ENCODE results near the gene ATP5F1D.

The ATP5F1D gene

DNA sequence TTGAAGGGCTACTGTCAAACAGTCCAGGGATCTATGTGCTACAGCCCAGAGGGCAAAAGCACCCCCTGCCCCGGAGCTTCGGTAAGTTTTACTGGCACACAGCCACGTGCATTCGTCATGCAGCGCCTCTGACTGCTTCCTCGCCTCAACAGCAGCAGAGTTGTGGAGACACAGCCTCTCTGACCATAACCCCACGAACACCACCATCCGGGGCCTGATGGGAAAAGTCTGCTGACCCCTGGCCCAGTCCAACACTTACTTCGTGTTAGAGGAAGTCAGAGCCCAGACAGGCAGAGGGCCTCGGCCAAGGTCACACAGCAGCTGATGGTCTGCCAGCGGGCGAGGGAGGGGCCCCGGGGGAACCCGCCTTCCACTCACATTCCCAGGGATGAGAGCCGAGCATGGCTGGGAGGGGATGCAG, 8.9 kb upstream of the ATP5F1D start:
- DNase-seq (ENCODE audit: low read depth, low spot score) = no peak

DNA sequence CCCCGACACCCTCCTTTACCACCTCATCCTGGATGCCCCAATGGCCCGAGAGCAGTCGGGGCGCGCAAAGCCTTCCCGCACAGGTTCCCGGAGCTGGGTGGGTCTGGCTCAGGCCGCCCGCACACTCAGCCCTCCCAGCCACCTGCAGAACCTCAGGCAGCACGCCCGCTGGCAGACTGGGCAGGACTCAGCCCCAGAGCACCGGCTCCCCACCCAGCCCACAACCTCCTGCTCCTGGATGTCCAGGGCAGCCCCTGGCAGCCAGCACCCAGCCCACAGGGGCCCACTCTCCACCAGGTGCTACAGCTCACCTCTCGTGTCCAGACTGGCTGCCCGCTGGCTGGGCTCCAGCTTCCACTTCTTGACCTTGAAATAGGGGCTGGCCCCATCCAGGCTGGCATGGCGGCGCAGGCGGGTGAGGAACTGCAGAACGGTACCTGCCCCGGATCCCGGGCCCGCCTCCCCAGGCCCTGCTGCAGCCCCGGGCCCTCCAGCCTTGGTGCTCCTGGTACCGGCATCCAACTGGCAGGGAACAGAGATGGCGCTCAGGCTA, 8.4 kb upstream of the ATP5F1D start:
- DNase-seq (ENCODE audit: low read depth, low spot score) = no peak

DNA sequence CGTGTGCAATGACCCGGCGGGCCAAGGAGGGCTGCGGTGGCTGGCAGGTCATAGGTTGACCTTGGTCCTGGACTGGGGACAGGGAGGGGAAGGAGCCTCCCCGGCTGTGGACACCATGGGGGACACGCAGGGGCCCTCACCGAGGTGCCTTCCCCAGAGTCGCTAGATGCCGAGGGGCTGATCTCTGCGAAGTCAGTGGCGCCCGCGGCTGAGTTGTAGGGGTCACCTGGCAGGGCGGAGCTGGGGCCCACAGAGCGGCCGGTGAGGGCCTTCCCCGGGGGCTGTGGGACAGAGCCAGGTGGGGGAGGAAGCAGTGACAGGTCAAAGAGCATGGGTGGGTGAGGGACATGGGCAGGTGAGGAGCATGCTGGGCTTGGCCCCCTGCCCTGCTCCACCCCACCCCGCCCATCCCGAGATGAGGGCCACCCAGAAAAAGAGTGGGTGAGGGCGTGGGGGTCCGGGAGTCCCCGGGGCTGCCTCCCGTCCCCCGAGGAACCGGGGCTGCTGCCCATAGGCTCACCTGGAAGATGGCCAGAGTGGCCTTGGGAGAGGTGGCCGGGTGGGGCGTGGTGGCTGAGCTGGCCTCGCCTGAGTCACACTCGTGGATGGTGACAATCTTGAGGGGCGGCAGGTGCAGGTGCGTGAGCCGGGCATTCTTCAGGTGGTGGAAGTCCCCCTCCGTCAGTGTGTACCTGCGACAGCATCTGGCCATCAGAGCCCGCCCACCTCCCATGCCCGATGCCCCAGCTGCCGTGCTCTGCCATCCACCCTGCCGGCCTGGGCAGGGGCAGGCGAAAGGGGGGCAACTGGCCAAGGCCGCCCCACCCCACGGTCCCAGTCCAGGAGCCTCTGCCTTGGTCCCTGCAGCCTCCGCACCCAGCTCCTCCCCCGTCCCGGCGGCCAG, 7.2 kb upstream of the ATP5F1D start:
- no peak for DNase-seq (ENCODE audit: low read depth, low spot score)

DNA sequence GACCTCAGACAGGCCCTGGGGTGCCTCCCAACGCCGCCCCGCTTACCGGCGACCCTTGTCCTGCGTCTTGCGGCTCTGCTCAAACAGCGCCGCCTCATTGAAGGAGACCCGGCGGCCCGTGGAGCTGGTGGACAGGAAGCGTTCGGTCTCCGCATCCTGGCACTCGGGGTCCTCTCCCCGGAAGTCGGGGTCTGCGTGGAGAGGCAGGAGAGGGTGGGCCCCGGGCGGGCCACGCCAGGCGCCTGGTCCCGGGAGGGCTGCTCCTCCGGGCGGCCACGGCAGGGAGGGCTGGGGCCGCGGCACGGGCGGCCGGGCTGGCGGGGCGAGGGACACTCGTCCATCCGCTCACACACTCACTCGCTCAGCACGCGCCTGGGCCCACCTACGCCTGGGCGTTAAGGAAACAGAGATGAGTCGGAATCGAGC, 6.6 kb upstream of the ATP5F1D start:
- no peak for DNase-seq (ENCODE audit: low read depth, low spot score)

DNA sequence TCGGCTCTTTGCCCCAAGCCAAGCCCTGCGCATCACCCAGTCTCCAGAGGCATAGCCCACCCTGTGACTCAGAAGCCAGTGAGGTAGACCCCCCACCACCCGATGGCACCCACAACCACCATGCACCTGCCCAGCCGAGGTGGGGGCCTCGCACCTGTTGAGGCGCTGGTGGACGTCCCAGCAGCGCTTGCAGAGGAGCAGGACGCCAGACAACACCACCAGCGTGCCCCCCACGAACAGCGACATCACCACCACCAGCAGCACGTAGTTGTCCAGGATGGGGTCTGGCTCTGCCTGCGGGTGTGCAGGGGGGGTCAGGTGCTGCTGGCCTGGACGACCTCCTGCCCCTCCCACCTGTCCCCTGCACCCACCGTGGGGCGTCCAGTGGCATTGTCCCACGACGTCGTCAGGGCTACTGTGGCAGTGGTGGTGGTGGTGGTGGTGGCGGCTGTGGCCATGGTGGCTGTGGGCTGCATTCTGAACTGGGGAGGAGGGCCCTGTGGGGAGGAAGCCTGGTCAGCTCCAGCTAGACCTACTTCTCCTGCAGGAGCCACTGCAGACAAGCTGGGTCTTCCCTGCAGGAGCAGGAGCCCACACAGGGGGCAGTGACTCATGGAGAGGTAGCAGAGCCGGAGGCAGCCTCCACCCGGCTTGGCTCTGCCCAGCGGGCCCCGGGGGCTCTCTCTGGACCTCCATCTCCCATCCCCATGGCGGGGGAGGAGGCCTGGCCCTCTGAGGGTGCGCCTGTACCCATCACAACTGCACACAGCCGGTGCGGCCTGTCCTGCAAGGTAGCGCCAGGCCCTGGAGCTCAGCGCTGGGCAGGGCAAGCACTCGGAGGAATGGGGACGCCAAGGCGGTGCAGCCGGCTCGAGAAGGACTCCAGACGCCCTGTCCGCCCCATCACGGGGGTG, 5.7 kb upstream of the ATP5F1D start:
- DNase-seq (ENCODE audit: low read depth, low spot score) = no peak

DNA sequence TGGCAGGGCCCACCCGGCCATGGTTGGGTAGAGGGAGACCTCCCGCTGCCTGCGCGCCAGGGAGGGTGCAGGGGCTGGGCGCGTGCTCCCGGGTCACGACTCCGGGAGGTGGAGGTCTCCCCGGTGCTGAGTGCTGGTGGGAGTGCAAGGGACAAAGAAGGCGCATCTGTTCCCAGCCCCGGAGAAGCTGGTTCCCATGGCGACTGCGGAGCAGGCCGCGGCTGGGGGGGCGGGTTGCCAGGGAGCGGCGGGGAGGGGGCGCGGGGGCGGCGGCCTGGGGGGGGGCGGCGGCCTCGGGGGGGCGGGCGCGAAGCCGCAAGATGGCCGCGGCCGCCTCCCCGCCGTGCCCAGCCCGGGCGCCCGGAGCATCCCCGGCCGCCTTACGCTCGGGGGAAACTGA, 5.0 kb upstream of the ATP5F1D start:
- DNase-seq (ENCODE audit: low read depth, low spot score) = no peak

DNA sequence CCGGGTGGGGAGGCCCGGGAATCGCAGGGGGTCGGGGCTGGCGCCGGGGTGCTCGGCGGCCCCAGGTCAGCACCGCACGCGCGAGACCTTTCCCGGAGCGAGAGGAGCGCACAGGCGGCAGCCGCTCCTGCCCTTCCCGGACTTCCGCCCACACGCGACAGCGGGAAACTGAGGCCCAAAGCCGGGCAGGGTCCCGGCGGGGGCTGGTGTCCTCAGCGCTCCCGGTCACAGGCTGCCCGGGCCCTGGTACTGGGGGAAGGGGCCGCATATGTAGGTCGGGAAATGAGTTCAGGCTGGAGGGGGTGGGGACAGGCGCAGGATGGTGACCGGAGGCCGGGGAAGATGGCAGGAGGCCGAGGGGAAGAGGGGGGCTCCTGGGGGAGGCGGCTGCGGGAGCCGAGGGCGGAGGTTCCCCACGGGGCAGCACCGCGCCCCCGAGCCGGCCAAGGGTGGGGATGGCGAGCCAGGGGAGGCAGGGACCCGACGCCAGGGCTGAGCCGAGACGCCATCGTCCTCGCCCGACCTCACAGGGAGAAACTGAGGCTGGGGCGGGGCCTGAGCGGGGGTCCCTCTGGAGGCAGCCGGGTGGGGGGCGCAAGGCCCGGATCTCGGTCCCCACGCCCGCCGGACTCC, 4.4 kb upstream of the ATP5F1D start:
- DNase-seq (ENCODE audit: low read depth, low spot score) = no peak

DNA sequence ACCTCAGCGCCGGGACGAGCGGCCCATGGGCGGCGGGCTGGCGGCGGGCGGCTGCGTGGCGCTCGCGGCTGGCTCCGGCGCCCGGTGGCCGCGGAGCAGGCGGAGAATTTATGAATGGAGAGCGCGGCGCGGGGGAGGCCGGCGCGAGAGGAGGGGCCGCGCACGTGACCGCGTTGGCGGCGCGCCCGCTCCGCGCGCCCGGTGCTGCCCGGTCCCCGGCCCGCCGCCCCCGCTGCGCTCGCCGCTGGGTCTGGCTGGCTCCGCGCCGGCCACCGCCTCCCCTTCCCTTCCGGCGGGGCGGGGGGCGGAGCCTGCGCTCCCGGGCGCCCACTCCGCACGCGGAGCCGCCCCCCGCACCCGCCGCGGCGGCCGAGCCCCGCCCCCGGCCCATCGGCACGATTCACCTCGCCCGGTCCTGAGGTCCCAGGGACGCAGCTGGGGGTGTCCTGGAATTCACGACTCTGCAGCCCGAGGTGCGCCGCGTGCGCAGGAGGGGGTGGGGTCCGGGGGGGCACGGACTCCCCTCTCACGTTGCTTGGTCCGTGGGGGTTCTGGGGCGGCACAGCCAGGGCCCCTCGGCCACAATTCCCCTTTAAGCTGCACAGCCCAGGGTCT, 3.7 kb upstream of the ATP5F1D start, which contains the start of gene CBARP:
CBARP (minus strand) TSS at position 252 of the 615 bp plus-strand sequence. CDS start 1,905 bp downstream, outside the sequence.
- no peak for DNase-seq (ENCODE audit: low read depth, low spot score)

DNA sequence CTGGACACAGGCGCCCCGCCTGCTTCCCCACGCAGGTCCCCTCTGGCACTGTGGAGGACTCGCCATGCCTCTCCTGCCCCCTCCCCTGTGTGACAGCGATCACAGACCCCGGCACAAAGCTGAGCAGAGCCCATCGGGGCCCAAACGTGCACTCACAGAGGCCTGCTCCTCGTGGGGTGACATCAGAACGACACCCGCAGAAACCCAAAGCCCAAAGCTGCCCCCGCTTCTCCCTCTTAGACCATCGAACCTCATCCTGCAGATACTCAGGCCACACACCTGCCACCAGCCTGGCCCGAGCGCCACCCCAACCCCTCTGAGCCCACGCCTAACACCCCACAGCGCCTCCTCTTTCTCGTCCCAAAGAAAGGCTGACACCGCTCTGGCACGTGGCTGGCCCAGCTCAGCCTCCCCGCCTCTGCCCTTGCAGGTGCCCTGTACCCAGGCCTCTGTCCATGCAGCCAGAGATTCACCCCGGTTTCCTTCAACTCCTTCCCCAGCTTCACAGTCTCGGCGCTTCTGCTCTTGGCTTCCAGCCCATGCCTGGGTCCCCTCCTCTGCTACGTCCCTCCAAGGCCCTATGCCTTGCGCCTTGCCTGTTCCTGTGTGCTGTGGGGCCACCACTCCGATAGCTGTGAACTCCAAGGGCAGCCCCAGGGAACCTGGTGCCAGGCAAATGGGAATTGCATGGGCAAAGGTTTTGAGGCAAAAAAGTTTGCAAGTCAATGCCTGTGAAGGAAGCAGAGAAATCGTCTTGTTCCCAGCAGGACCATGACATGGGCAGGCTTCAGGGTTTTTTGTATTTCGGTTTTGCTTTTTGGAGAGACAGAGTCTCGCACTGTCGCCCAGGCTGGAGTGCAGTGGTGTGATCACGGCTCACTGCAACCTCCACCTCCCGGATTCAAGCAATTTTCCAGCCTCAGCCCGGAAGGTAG, 2.9 kb upstream of the ATP5F1D start:
- no peak for DNase-seq (ENCODE audit: low read depth, low spot score)

DNA sequence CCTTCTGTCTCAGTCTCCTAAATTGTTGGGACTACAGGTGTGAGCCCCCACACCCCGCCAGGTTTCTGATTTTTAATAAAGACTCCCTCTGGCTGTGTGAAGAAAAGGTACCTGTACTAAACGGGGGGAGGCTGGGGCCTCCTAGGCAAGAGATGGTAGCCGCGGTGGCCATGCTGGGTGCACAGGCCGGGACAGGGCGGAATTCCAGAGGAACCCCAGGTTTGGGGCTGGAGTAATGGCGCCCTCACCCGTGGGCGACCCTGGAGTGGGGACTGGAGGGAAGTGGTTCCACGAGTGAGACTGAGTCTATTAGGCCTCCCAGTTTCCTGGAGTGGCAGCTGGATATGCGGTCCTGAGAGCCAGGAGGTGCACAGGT, 2.1 kb upstream of the ATP5F1D start:
- DNase-seq (ENCODE audit: low read depth, low spot score) = no peak

DNA sequence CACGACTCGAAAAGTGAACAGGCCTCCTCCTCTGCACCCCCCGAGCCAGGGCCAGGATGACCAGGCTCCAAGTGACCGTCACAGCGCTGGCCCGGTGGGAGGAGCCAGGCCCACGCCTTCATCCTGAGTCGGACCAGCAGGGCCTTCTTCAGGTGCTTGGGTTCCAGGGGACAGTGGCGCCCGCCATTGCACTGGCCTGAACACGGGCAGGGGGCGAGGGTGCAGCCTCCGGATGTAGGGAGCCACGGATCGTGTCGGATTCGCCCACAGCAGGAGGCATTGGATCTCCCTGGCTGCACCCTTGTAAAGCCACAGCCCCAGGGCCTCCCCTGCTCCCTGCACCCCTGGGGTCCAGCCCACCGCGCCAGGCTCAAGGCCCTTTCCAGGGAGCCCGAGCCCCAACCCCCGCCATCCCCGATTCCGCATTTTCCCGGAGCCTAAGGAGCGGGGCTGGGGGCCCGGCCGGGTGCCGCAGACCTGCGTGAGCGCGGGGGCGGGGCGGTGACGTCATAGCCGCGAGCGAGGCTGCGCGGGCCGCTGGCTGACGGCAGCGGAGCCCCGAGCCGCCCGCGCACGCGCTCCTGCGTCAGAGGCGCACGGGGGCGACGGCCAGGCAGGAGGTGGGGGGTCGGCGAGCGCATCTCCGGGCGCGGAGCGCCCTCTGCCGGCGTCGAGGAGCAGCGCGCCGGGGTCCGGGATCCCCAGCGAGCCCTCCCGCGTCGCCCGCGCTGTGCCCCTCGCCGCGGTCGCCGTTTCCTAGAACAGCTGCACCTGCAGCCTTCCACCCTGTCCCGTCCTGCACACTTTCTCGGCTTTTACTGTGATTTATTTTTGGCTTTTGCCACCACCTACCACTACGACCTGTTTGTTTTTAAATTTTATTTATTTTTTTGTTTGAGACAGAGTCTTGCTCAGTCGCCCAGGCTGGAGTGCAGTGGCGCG, 1.5 kb upstream of the ATP5F1D start:
- DNase-seq (ENCODE audit: low read depth, low spot score) = no peak

DNA sequence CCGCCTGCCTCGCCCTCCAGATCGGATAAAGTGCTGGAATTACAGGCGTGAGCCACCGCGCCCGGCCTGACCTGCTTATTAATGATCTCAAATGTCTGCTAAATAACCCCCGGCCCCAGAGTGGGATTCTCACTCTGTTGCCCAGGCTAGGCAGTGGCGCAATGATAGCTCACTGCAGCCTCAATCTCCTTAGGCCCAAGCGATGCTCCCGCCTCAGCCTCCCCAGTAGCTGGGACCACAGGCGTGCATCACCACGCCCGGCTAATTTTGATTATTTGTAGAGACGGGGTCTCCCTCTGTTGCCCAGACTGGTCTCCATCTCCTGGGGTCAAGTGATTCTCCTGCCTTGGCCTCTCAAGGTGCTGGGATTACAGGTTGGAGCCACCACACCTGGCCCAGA, 626 bp upstream of the ATP5F1D start:
- DNase-seq (ENCODE audit: low read depth, low spot score) = no peak

DNA sequence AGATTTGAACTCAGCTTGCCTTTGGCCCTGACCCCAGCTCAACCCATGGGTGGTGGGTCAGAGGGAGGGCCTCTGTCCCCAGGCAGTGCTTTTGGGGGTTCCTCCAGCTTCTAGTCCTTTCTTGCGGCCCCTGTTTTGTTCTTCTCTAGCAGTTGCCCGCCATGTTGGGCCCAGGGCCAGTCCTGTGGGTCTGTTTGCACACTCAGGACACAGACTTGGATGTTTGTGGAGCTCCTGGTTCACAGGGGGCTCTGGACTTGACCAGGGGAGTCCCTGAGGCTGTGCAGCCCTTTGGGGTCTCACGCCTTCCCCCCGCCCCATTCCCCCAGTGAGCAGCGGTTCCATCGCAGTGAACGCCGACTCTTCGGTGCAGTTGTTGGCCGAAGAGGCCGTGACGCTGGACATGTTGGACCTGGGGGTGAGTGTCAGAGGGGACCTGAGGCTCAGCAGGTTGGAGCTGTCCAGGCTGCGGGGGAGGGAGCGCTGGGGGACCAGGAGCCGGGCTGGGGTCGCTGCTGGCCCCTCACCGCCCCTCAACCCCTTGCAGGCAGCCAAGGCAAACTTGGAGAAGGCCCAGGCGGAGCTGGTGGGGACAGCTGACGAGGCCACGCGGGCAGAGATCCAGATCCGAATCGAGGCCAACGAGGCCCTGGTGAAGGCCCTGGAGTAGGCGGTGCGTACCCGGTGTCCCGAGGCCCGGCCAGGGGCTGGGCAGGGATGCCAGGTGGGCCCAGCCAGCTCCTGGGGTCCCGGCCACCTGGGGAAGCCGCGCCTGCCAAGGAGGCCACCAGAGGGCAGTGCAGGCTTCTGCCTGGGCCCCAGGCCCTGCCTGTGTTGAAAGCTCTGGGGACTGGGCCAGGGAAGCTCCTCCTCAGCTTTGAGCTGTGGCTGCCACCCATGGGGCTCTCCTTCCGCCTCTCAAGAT, 2.5 kb downstream of the ATP5F1D start:
- no peak for DNase-seq (ENCODE audit: low read depth, low spot score)

DNA sequence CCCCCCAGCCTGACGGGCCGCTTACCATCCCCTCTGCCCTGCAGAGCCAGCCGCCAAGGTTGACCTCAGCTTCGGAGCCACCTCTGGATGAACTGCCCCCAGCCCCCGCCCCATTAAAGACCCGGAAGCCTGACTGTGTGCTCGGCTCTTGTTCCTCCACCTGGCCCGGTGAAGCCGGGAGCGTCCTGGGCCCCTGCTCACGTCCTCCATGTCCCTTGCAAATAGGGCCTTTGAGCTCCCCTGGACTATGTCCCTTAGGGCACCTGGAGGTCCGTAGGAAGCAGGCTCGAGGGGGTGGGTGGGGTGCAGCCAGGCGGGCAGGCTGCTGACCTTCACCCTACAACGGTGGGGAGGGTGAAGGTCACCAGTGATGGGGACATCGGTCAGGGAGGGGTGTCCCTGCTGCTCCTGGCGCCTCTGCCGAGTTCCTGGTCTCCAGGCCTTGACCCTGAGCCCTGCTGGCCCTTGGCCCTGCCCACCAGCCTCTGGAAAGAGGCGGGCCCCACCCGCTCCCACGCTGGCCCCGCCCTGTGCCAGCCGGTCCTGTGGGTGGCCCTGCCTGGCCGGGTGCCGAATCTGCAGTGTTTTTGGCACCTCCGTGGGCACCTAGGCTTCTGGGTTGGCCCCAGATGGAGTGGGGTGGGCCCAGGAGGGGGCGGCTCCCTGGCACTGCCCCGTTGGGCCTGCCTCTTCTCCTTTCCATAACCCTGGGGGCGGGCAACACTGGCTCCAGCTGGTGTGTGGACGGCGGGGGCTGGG, 3.3 kb downstream of the ATP5F1D start:
- DNase-seq (ENCODE audit: low read depth, low spot score) = no peak

DNA sequence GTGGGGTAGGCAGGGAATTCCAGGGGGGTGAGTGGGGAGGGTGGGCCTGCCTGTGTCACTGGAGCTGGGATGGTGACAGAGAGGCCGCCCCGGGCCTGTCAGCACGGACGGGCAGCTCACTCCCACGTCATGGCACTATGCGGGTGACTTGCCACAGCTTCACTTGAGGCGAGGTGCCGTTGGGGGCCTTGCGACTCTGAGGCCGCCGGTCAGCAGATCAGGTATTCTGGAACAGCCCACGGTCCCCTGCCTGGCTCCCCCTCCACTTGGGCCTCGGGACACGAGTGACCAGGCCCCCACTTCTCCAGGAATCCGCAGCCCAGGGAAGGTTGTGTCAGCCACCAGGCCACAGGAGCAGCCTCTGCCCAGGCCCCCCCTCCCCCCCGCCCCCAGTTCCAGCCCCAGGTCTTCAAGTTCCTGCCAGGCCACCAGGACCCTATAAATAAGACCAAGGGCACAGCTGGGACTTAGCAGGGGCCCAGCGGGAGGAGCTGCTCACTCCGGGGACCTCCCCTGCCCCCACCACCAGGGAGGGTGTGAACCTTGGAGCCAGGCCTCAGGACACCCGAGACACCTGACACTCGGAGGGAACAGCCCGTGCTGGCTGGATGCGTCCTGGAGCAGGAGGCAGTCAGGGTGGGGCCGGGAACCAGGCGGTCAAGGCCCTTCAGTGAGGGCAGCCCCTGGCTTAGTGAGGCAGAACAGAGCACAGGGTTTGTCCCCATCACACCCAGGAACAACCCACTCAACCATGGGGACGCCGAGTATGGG, 4.1 kb downstream of the ATP5F1D start:
- no peak for DNase-seq (ENCODE audit: low read depth, low spot score)

Measured in smooth muscle cell of the brain vasculature (primary cell).